NCI-H2107 (cell line): Measurements from ENCODE around the gene SUMO3.

Experiments
- DNase-seq: peaks from one replicate; lab custom pipeline; 2025; lab: John Stamatoyannopoulos, UW

The SUMO3 gene

GRCh38 chr21:44828362-44829056 lies 10.6 kb upstream of the SUMO3 start:
- no peak for DNase-seq

GRCh38 chr21:44823179-44823660 lies 5.4 kb upstream of the SUMO3 start:
- DNase-seq = no peak

- DNase-seq = no peak
Measured at GRCh38 chr21:44822484-44823178, 4.8 kb upstream of the SUMO3 start.

GRCh38 chr21:44820851-44821250 lies 3.0 kb upstream of the SUMO3 start:
- DNase-seq = no peak

GRCh38 chr21:44819283-44820243 lies 1.7 kb upstream of the SUMO3 start:
- no peak for DNase-seq

- no peak for DNase-seq
Measured at GRCh38 chr21:44818640-44819011, 764 bp upstream of the SUMO3 start.

GRCh38 chr21:44817506-44817880 lies 369 bp downstream of the SUMO3 start:
- peak; percentile 73 for DNase-seq

GRCh38 chr21:44816761-44817505 lies 929 bp downstream of the SUMO3 start:
- no peak for DNase-seq

GRCh38 chr21:44815852-44816628 lies 1.8 kb downstream of the SUMO3 start:
- DNase-seq = no peak

GRCh38 chr21:44815225-44815624 lies 2.6 kb downstream of the SUMO3 start:
- DNase-seq = no peak

GRCh38 chr21:44814498-44815023 lies 3.3 kb downstream of the SUMO3 start:
- DNase-seq = no peak

- no peak for DNase-seq
Measured at GRCh38 chr21:44813727-44814126, 4.1 kb downstream of the SUMO3 start.

- DNase-seq = no peak
Measured at GRCh38 chr21:44813149-44813548, 4.7 kb downstream of the SUMO3 start.

- no peak for DNase-seq
Measured at GRCh38 chr21:44812640-44813039, 5.2 kb downstream of the SUMO3 start.

GRCh38 chr21:44810779-44811178 lies 7.1 kb downstream of the SUMO3 start:
- no peak for DNase-seq

- no peak for DNase-seq
Measured at GRCh38 chr21:44805859-44806258, 12.0 kb downstream of the SUMO3 start.

GRCh38 chr21:44805226-44805625 lies 12.6 kb downstream of the SUMO3 start:
- no peak for DNase-seq

- DNase-seq = no peak
Measured at GRCh38 chr21:44804762-44805161, 13.1 kb downstream of the SUMO3 start.

GRCh38 chr21:44803651-44804050 lies 14.2 kb downstream of the SUMO3 start:
- DNase-seq = no peak

GRCh38 chr21:44802396-44803153 lies 15.3 kb downstream of the SUMO3 start:
- DNase-seq = no peak
